Activated T-cell treated with anti-CD3 and anti-CD28 coated beads, Interleukin-2, amount 50 U/mL, for 72 hours (primary cell): Measurements from ENCODE around the gene ERCC2. TPM values are rescaled to one million over a fixed set of nuclear protein-coding genes. Genes with fewer than 3 reads are reported as not detected.

ENCODE experiments used
- ATAC-seq, 2 donors: fragments of 150-1000 bp; cut with Tn5 transposase; replicated peaks in 1 of 2; 2 replicates each; pipeline ENCODE4 v1.10.0; 2021; ENCODE audit warnings: moderate library complexity in 2 of 2, mild to moderate bottlenecking in 1 of 2
- DNase-seq, 2 donors: peaks; one replicate each; pipeline ENCODE4 v3.0.0; 2021 to 2022; ENCODE audit warnings: mixed read lengths in 1 of 2
- H3K27ac Mint-ChIP-seq: one replicate; pipeline ENCODE4 v1.8.0; 2022; ENCODE audit warnings: mild to moderate bottlenecking, moderate library complexity, mixed read lengths
- H3K27me3 Mint-ChIP-seq: one replicate; pipeline ENCODE4 v1.8.0; 2022; ENCODE audit warnings: low read depth, mixed read lengths
- H3K36me3 Mint-ChIP-seq, 2 donors: one replicate each; pipeline ENCODE4 v1.8.0; 2022; ENCODE audit warnings: mixed read lengths in 2 of 2, mild to moderate bottlenecking in 1 of 2; ENCODE audit not compliant: insufficient read depth in 2 of 2
- H3K4me1 Mint-ChIP-seq: one replicate; pipeline ENCODE4 v1.8.0; 2022; ENCODE audit warnings: low read depth, mixed read lengths
- H3K4me3 Mint-ChIP-seq, 2 donors: one replicate each; pipeline ENCODE4 v1.8.0; 2022; ENCODE audit warnings: mild to moderate bottlenecking in 2 of 2, mixed read lengths in 2 of 2, moderate library complexity in 2 of 2
- H3K9me3 Mint-ChIP-seq, 2 donors: one replicate each; pipeline ENCODE4 v1.8.0; 2022; ENCODE audit warnings: mixed read lengths in 2 of 2
- total RNA-seq, 2 donors: library from RNA; stranded (reverse); gene quantifications; one replicate each; pipeline ENCODE4 v1.2.3, GENCODE V29; 2022

The ERCC2 gene
- total RNA-seq, 2 donors from 2014 or later = 20.4 to 23.2 TPM

GRCh38 chr19:45406226-45407090 is 36.1 kb upstream of the ERCC2 start, which contains the start of gene POLR1G:
Gene POLR1G (plus strand): TSS chr19:45406644. CDS start chr19:45406697, 53 bp downstream.
- ATAC-seq (peak; percentile 78 to 79), DNase-seq (peak; percentile 82 to 86)
- peak within 1 kb of the TSS; percentile 93 to 99 for H3K4me3 Mint-ChIP-seq
- peak within 1 kb of the TSS; percentile 95 for H3K27ac Mint-ChIP-seq
- H3K27me3 Mint-ChIP-seq = peaks cover 22% of the 10 kb centered on the region
- H3K9me3 Mint-ChIP-seq = no peaks in the 10 kb centered on the region
- peaks cover 1 to 11% of the 10 kb centered on the region in 2 donors for H3K36me3 Mint-ChIP-seq
- H3K4me1 Mint-ChIP-seq = peaks cover 54% of the 10 kb centered on the region

DNA sequence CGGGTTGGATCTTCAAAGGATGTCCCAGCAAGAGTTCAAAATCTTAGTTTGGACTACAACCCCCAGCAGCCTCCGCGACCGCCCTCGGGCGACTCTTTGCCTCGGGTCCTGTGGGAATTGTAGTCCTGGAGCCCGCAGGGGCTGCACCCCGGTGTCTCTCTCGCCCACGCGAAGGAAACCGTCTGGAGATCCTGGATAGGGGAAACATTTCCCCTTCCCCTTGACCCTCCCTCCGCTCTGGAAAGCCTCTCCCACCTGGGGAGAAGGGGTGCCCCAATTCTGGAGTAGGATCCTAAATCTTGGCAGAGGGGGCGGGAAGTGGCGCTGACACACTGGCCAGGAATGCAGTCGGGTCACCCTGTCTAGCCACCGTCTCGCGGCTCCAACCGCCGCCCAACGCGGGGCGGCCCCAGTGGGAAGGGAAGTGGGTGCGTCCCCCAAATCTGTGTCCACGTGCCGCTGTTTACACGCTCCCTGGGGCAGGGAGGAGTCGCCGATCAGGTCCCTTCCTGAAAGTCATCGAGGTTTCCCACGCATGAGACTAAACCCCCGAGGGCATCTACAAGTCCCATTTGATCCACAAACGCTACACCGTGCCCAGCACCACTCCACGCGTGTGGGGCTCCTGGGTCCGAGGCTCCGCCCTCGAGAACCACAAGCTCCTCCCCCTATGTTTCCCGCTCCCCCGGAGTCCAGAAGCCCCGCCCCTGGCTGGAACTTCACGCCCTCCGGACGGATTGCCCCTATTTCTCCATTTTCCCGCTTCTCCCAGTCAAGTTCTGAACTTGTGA is 35.3 kb upstream of the ERCC2 start:
- peaks cover 1 to 7% of the 10 kb centered on the region in 2 donors for H3K36me3 Mint-ChIP-seq
- H3K4me3 Mint-ChIP-seq = peak overlapping the region; percentile 93 to 99
- peak overlapping the region; percentile 95 for H3K27ac Mint-ChIP-seq
- peak; percentile 58 to 63 for ATAC-seq
- H3K4me1 Mint-ChIP-seq = peaks cover 54% of the 10 kb centered on the region
- DNase-seq = peak; percentile 85 to 86
- peaks cover 22% of the 10 kb centered on the region for H3K27me3 Mint-ChIP-seq
- H3K9me3 Mint-ChIP-seq = no peaks in the 10 kb centered on the region

- peak within 1 kb of the TSS; percentile 93 to 99 for H3K4me3 Mint-ChIP-seq
- H3K27ac Mint-ChIP-seq = peak within 1 kb of the TSS; percentile 95
- DNase-seq (peak; percentile 69 to 72), ATAC-seq (peak; percentile 35 to 45)
- no peaks in the 10 kb centered on the region for H3K9me3 Mint-ChIP-seq
- peaks cover 1 to 5% of the 10 kb centered on the region in 2 donors for H3K36me3 Mint-ChIP-seq
- peaks cover 22% of the 10 kb centered on the region for H3K27me3 Mint-ChIP-seq
- peaks cover 54% of the 10 kb centered on the region for H3K4me1 Mint-ChIP-seq
Measured at GRCh38 chr19:45404557-45405434, 34.4 kb upstream of the ERCC2 start, which contains the start of gene PPP1R13L. Gene PPP1R13L (minus strand): TSS chr19:45405069. CDS start chr19:45398318, 6,751 bp downstream.

DNA sequence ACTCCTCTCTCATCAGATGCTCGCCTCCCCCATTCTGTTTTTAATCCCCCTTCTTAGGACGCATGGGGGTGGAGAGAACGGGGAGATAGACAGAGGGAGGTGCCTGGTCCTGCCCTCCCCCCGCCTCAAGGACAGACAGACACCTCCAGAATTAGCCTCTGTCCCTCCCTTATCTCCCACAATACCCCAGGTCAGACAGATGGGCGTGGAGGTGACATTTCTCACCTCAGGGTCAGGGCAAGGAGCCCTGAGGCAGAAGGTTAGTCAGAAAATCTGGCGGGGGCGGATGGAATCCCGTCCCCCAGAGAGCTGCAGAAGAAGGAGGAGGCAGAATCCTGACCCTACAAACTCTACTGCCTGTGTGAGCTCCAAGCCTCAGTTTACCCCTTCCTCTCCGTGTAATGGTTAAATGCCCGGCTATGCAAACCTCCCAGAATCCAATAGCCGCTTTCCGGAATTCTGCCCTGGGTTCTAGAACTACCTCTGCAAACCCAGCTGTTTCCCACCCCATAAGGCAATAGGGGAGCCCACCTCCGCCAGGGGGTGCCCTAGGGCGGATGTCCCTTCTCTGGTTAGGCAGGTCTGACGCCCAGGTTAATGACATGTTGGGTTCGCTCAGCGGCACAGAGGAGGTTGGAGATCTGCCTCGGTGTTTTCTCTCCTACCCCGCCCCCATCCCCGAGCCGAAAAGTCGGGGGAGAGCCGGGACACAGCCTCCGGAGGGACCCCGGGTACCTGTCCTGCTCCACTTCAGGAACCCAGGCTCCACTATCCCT is 33.6 kb upstream of the ERCC2 start:
- H3K27me3 Mint-ChIP-seq = peaks cover 22% of the 10 kb centered on the region
- no peaks in the 10 kb centered on the region for H3K9me3 Mint-ChIP-seq
- peaks cover 51% of the 10 kb centered on the region for H3K4me1 Mint-ChIP-seq
- H3K36me3 Mint-ChIP-seq = peaks cover 1 to 4% of the 10 kb centered on the region in 2 donors
- peak; percentile 31 to 32 for ATAC-seq
- DNase-seq = peak; percentile 83 to 87
- no peak overlapping the region for H3K27ac Mint-ChIP-seq
- peak overlapping the region; percentile 93 to 99 for H3K4me3 Mint-ChIP-seq

- DNase-seq (no peak), ATAC-seq (no peak)
- Mint-ChIP-seq H3K27ac (no peak overlapping the region), H3K4me3 (peak overlapping the region in 1 of 2 donors; percentile 93), H3K27me3 (peaks cover 27% of the 10 kb centered on the region), H3K36me3 (peaks cover 0 to 1% of the 10 kb centered on the region in 2 donors), H3K9me3 (no peaks in the 10 kb centered on the region), H3K4me1 (peaks cover 54% of the 10 kb centered on the region)
Measured at GRCh38 chr19:45403272-45403671, 32.9 kb upstream of the ERCC2 start.

DNA sequence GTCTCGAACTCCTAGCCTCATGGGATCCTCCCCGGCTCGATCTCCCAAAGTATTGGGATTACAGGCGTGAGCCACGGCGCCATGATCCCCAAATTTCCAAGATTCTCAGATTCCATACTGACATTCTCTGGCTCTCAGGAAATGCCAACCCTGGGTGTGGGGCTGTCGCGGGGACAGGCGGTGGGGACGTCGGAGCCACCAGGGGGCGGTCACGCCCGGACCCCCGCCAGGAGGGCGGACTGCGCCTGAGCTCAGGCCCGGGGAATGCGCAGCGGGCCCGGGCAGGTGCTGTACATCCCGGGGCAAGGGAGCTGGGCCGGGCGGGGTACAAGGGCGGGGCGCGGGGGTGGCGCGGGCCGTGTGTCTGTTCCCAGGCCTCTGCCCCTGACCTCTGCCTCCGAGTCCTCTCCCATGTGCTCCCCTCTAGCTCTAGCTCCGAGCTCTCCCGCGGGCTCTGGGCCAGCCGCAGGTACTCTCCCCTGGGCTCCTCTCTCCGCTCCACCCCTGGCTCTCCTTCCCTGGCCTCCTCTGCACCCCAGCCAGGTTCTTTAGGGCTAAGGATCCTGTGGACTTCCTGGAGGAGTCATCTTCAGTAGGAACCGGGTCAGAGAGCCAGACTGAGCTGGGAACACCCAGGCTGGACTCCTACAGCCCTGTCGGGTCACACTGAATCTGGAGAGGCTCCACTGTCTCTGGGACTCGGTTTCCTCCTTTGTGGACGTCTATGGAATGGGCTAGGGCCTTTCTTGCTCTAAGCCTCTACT is 32.1 kb upstream of the ERCC2 start:
- ATAC-seq = no peak
- Mint-ChIP-seq H3K4me1 (peaks cover 46% of the 10 kb centered on the region), H3K4me3 (no peak overlapping the region), H3K27me3 (peaks cover 32% of the 10 kb centered on the region), H3K27ac (no peak overlapping the region), H3K9me3 (no peaks in the 10 kb centered on the region), H3K36me3 (peaks cover 0 to 1% of the 10 kb centered on the region in 2 donors)
- peak; percentile 44 to 53 for DNase-seq

DNA sequence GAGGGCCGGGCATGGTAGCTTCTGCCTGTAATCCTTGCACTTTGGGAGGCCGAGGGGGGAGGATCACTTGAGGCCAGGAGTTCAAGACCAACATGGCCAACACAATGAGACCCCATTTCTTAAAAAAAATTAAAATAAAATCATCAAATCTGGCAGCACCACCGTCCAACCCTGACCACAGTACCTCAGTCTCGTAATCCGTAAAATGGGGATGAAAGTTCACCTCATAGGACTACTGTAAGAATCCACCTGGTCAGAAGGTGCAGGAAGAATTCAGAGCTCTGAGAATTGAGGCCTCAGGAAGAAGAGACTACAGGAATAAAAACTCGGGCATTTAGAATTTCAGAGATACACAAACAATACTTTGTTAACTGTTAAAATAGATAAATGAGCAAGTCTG is 31.4 kb upstream of the ERCC2 start:
- H3K27me3 Mint-ChIP-seq = peaks cover 39% of the 10 kb centered on the region
- no peaks in the 10 kb centered on the region for H3K9me3 Mint-ChIP-seq

GRCh38 chr19:45400192-45400591 is 29.8 kb upstream of the ERCC2 start:
- Mint-ChIP-seq H3K4me1 (peaks cover 33% of the 10 kb centered on the region), H3K27me3 (peaks cover 46% of the 10 kb centered on the region), H3K9me3 (no peaks in the 10 kb centered on the region), H3K27ac (no peak overlapping the region), H3K4me3 (no peak overlapping the region), H3K36me3 (no peaks in the 10 kb centered on the region)
- ATAC-seq (no peak), DNase-seq (no peak)

More for the DNA sequence above, 31.4 kb upstream of the ERCC2 start:
- H3K4me1 Mint-ChIP-seq = peaks cover 40% of the 10 kb centered on the region
- no peak overlapping the region for H3K27ac Mint-ChIP-seq
- DNase-seq (no peak), ATAC-seq (no peak)
- peaks cover 0 to 1% of the 10 kb centered on the region in 2 donors for H3K36me3 Mint-ChIP-seq
- H3K4me3 Mint-ChIP-seq = no peak overlapping the region

- no peaks in the 10 kb centered on the region for H3K36me3 Mint-ChIP-seq
- peaks cover 24% of the 10 kb centered on the region for H3K27me3 Mint-ChIP-seq
- ATAC-seq (peak in 1 of 2 donors; percentile 23), DNase-seq (no peak)
- H3K4me3 Mint-ChIP-seq = no peak overlapping the region
- H3K27ac Mint-ChIP-seq = no peak overlapping the region
- H3K4me1 Mint-ChIP-seq = peaks cover 13% of the 10 kb centered on the region
- no peaks in the 10 kb centered on the region for H3K9me3 Mint-ChIP-seq
Measured at GRCh38 chr19:45395821-45396617, 25.6 kb upstream of the ERCC2 start.

GRCh38 chr19:45391871-45392665 is 21.7 kb upstream of the ERCC2 start:
- DNase-seq (no peak), ATAC-seq (no peak)
- H3K4me3 Mint-ChIP-seq = no peak overlapping the region
- H3K36me3 Mint-ChIP-seq = no peaks in the 10 kb centered on the region
- H3K9me3 Mint-ChIP-seq = no peaks in the 10 kb centered on the region
- peaks cover 18% of the 10 kb centered on the region for H3K27me3 Mint-ChIP-seq
- H3K4me1 Mint-ChIP-seq = peaks cover 6% of the 10 kb centered on the region
- H3K27ac Mint-ChIP-seq = no peak overlapping the region
